ENCODE results near the gene ZNF836.

The ZNF836 gene

DNA sequence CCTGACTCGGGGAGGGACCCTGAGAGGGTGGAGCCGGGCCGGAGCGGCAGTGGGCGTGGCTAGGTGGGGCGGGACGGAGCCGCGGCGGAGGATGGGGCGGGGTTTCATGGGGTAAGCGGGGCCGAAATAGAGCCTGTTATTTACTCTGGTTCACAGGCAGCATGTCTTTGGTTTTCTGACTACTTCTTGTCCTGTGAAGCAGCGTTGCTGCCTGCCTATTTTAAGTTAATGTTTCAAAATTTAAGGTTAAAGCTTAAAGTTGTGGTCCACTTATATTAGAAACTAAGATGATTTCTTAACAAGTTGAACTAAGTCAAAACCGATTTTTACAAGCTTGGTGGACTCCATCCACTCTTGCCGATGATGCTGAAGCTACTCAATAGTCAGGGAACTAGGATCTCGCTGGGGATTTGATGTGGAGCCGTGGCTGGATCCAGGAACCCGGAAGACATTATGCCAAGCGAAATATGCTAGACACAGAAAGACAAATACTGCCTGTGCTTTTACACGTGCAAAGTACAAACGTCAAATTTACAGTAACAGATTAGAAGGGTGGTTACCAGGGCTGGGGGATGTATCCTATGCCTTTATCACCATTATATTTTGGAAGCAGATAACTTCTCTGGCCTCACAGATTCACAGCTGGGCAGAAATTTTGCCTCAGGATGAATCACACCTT is 31.2 kb downstream of the ZNF836 start:
- Histone ChIP-seq H3K4me3 (ENCODE audit: low read length) (peak overlapping the region; percentile 97), H3K4me1 (ENCODE audit: control insufficient read depth, low read length) (peaks cover 16% of the 10 kb centered on the region), H3F3A (ENCODE audit: control insufficient read depth, insufficient read depth) (peaks cover 3% of the 10 kb centered on the region; the same call in 1 of the 2 replicates), H3K79me2 (ENCODE audit: control insufficient read depth, low read length) (peaks cover 40% of the 10 kb centered on the region), H3K9me2 (replicated peaks; ENCODE audit: control insufficient read depth, low read length) (no peaks in the 10 kb centered on the region), H3K36me3 (ENCODE audit: control insufficient read depth, low read length) (peaks cover 15% of the 10 kb centered on the region; the same call in 1 of the 2 replicates), H3K9me3 (ENCODE audit: control insufficient read depth, insufficient read depth, low read length) (peaks cover 27% of the 10 kb centered on the region), H3K4me2 (ENCODE audit: low read length) (peak overlapping the region; percentile 47), H3K27me3 (ENCODE audit: control insufficient read depth, low read length) (no peaks in the 10 kb centered on the region), H4K20me1 (ENCODE audit: control insufficient read depth, insufficient read depth, low read depth, low read length) (no peaks in the 10 kb centered on the region), H3K27ac (ENCODE audit: low read depth, low read length) (peak overlapping the region; percentile 86; the same call in 1 of the 2 replicates)
- TF ChIP-seq, protein P1, sequence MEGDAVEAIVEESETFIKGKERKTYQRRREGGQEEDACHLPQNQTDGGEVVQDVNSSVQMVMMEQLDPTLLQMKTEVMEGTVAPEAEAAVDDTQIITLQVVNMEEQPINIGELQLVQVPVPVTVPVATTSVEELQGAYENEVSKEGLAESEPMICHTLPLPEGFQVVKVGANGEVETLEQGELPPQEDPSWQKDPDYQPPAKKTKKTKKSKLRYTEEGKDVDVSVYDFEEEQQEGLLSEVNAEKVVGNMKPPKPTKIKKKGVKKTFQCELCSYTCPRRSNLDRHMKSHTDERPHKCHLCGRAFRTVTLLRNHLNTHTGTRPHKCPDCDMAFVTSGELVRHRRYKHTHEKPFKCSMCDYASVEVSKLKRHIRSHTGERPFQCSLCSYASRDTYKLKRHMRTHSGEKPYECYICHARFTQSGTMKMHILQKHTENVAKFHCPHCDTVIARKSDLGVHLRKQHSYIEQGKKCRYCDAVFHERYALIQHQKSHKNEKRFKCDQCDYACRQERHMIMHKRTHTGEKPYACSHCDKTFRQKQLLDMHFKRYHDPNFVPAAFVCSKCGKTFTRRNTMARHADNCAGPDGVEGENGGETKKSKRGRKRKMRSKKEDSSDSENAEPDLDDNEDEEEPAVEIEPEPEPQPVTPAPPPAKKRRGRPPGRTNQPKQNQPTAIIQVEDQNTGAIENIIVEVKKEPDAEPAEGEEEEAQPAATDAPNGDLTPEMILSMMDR (IDR thresholded peaks at IDR 0.05; ENCODE audit: low read depth, low read length, poor library complexity, severe bottlenecking), result no peak
- no peak for TF ChIP-seq EZH2phosphoT487 (IDR thresholded peaks at IDR 0.05; ENCODE audit: borderline replicate concordance, low read length)

DNA sequence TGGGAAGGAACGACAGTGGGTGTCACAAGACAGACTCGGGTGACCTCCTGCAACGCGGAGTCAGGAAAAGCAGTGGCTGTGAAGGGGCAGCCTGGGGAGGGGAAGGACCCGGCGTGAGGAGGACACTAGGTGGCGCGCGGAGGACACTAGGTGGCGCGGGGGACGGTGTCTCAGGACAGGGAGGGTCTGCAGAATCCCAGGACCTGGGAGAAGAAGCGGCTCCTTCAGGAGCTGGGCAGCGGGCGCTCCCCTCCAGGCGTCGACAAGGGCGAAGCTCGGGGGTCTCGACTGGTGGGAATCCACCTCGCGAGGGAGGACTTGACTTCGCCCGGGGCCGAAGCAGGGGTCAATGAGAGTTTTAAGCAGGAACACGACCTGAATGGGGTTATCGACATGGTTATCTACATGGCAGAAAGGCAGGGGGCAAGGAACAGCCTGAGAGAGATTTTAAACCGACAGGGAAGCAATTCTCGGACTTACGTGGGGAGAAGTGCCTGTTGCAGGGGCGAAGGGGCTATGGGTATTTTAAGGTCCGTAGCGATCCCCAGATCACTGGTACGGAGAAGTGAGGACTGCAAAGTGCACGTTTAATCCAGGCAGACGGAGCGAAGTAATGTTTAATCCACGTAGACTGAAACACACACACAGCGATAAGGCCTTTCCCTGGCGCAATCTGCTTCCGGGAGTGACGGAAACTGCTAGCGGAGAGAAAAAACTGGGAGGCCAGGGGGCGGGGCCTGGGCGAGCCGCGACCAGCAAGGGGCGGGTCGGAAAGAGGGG is 32.0 kb downstream of the ZNF836 start, which contains the start of gene ZNF616:
TSS of gene ZNF616 (minus strand) at position 687 of the 780 bp plus-strand sequence. CDS start 9,426 bp downstream, outside the sequence.
- H3K4me2 ChIP-seq (ENCODE audit: low read length), result peak within 1 kb of the TSS; percentile 93
- no peak for TF ChIP-seq EZH2phosphoT487 (IDR thresholded peaks at IDR 0.05; ENCODE audit: borderline replicate concordance, low read length)
- TF ChIP-seq, protein P1 (IDR thresholded peaks at IDR 0.05; ENCODE audit: low read depth, low read length, poor library complexity, severe bottlenecking), result peak; percentile 88
- peak within 1 kb of the TSS; percentile 97 for H3K4me3 ChIP-seq (ENCODE audit: low read length)
- H3K36me3 ChIP-seq (ENCODE audit: control insufficient read depth, low read length), result peaks cover 17% of the 10 kb centered on the region
- H3F3A ChIP-seq (ENCODE audit: control insufficient read depth, insufficient read depth), result peaks cover 3% of the 10 kb centered on the region; the same call in 1 of the 2 replicates
- peaks cover 34% of the 10 kb centered on the region for H3K9me3 ChIP-seq (ENCODE audit: control insufficient read depth, insufficient read depth, low read length)
- no peaks in the 10 kb centered on the region for H3K9me2 ChIP-seq (replicated peaks; ENCODE audit: control insufficient read depth, low read length)
- H3K27me3 ChIP-seq (ENCODE audit: control insufficient read depth, low read length), result no peaks in the 10 kb centered on the region
- H4K20me1 ChIP-seq (ENCODE audit: control insufficient read depth, insufficient read depth, low read depth, low read length), result no peaks in the 10 kb centered on the region
- peaks cover 16% of the 10 kb centered on the region for H3K4me1 ChIP-seq (ENCODE audit: control insufficient read depth, low read length)
- peak within 1 kb of the TSS; percentile 86 for H3K27ac ChIP-seq (ENCODE audit: low read depth, low read length)
- peaks cover 47% of the 10 kb centered on the region for H3K79me2 ChIP-seq (ENCODE audit: control insufficient read depth, low read length)

DNA sequence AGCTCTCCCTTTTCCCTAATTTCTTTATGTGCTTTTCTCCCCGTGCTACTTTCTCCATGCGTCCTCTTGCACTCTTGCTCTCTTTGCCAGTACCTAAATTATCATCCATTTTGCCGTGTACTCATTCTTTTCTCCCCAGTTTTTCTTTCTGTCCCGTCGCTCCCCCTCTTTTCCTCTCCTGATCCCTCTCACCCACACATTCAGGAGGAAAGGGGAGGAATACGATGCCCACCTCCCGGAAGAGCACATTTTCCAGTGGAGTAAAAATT is 32.5 kb downstream of the ZNF836 start:
- Histone ChIP-seq H3F3A (ENCODE audit: control insufficient read depth, insufficient read depth) (peaks cover 3% of the 10 kb centered on the region; the same call in 1 of the 2 replicates), H3K27me3 (ENCODE audit: control insufficient read depth, low read length) (no peaks in the 10 kb centered on the region), H3K36me3 (ENCODE audit: control insufficient read depth, low read length) (peaks cover 20% of the 10 kb centered on the region), H3K4me1 (ENCODE audit: control insufficient read depth, low read length) (peaks cover 16% of the 10 kb centered on the region), H3K9me3 (ENCODE audit: control insufficient read depth, insufficient read depth, low read length) (peaks cover 39% of the 10 kb centered on the region), H4K20me1 (ENCODE audit: control insufficient read depth, insufficient read depth, low read depth, low read length) (no peaks in the 10 kb centered on the region), H3K4me2 (ENCODE audit: low read length) (peak overlapping the region; percentile 93), H3K4me3 (ENCODE audit: low read length) (peak overlapping the region; percentile 97), H3K79me2 (ENCODE audit: control insufficient read depth, low read length) (peaks cover 52% of the 10 kb centered on the region), H3K9me2 (replicated peaks; ENCODE audit: control insufficient read depth, low read length) (no peaks in the 10 kb centered on the region), H3K27ac (ENCODE audit: low read depth, low read length) (peak overlapping the region; percentile 86)
- TF ChIP-seq, protein P1 (IDR thresholded peaks at IDR 0.05; ENCODE audit: low read depth, low read length, poor library complexity, severe bottlenecking), result no peak
- TF ChIP-seq EZH2phosphoT487 (IDR thresholded peaks at IDR 0.05; ENCODE audit: borderline replicate concordance, low read length), result no peak

Data from DOHH2 (cell line).